Colonic mucosa (tissue), 4 donors: ENCODE measurements around the gene PARVA. TPM values are rescaled to one million over a fixed set of nuclear protein-coding genes. Genes with fewer than 3 reads are reported as not detected.

ENCODE experiments used
- DNase-seq: peaks from one replicate; pipeline ENCODE4 v3.0.0-alpha.2; 2020
- H3K27ac ChIP-seq: fragments of 200-600 bp; one replicate; pipeline ENCODE4 v1.8.0; 2021
- H3K27me3 ChIP-seq: fragments of 200-600 bp; one replicate; pipeline ENCODE4 v1.8.0; 2021
- H3K36me3 ChIP-seq: fragments of 200-600 bp; one replicate; pipeline ENCODE4 v1.8.0; 2021
- H3K4me1 ChIP-seq: fragments of 200-600 bp; one replicate; pipeline ENCODE4 v1.8.0; 2021; ENCODE audit warnings: mild to moderate bottlenecking
- H3K4me3 ChIP-seq: fragments of 200-600 bp; one replicate; pipeline ENCODE4 v1.8.0; 2021
- H3K9ac ChIP-seq, 2 donors: one replicate each; pipeline ENCODE4 v1.7.0; 2013; ENCODE audit warnings: control low read depth in 2 of 2, low read depth in 2 of 2, low read length in 2 of 2
- H3K9me3 ChIP-seq: fragments of 200-600 bp; one replicate; pipeline ENCODE4 v1.8.0; 2021
- intact Hi-C: fragments of 100-400 bp; cut with DNase I; formaldehyde crosslinking; loops from one replicate; pipeline ENCODE4 v1.14.1; 2022
- total RNA-seq, 2 donors: library from RNA; stranded (reverse); fragmentation: NEBNext Ultra II Directional in 1 of 2; extraction: Animal tissue kit (Norgen Biotek cat#: 25700) in 1 of 2; gene quantifications; one replicate each; pipeline ENCODE4 v1.2.1, GENCODE V29; 2021
- TF ChIP-seq, protein P1 (sequence below): fragments of 200-600 bp; IDR thresholded peaks from one replicate; pipeline ENCODE4 v1.8.0; 2022; ENCODE audit warnings: antibody characterized with exemption, mild to moderate bottlenecking
- donor health status: healthy.
- donor health status: DM: no; HTN: no; CAD: no.
- donor health status: DM: no; HTN: no; CAD: no.

Gene PARVA
- total RNA-seq, 2 donors from 2014 or later = 61.8 to 78.5 TPM

DNA sequence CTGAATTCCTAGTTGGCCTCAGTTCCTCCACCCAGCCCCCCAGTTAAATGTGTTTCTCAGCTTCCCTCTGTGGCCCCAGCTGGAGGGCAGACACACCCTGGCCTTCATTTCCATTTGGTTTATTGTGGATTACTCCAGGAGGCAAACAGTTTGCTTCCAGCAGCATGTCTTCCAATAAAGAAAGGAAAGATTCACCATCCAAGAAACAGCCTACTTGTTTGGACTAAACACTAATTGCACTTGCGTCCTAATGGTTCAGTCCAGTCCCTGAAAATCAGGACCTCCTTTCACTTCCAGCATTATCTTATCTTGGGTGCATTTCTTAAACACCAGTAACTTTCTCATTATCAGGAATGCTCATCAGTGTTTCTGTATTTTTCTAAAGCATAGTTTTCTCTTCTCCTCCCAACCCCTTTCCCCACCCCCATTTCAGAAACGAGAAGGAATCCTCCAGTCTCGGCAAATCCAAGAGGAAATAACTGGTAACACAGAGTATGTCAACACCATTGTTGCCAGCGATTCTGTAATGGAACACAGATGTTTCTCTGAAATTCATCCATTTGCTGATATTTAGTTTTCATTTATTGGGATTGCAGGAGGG lies 130.9 kb downstream of the PARVA start:
- Histone ChIP-seq H3K27me3 (no peaks in the 10 kb centered on the region), H3K27ac (peak overlapping the region; percentile 12), H3K9ac (no peak overlapping the region), H3K9me3 (no peaks in the 10 kb centered on the region), H3K36me3 (no peaks in the 10 kb centered on the region), H3K4me1 (no peaks in the 10 kb centered on the region), H3K4me3 (no peak overlapping the region)
- TF ChIP-seq, protein P1, sequence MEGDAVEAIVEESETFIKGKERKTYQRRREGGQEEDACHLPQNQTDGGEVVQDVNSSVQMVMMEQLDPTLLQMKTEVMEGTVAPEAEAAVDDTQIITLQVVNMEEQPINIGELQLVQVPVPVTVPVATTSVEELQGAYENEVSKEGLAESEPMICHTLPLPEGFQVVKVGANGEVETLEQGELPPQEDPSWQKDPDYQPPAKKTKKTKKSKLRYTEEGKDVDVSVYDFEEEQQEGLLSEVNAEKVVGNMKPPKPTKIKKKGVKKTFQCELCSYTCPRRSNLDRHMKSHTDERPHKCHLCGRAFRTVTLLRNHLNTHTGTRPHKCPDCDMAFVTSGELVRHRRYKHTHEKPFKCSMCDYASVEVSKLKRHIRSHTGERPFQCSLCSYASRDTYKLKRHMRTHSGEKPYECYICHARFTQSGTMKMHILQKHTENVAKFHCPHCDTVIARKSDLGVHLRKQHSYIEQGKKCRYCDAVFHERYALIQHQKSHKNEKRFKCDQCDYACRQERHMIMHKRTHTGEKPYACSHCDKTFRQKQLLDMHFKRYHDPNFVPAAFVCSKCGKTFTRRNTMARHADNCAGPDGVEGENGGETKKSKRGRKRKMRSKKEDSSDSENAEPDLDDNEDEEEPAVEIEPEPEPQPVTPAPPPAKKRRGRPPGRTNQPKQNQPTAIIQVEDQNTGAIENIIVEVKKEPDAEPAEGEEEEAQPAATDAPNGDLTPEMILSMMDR = no peak
- no peak for DNase-seq
- intact Hi-C loops = no loop called here

DNA sequence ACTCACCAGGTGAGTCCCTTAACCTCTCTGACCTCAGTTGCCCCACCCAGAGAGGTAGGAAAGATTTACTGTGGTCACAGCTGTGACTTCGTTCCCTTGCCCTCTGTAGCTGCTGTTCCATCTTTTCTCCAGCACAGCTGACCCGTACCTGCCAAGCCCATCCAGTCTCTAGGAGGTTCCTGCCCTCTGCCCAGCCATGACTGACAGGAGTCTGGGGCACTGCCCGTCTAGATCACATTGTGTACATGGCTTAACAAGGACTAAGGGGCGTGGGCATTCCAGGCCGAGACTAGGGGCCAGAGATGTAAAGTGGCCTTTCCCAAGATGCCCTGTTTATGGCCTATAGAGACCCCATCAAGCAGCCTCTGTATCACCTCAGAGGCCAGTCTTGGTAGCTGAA lies 132.0 kb downstream of the PARVA start:
- H3K9ac ChIP-seq = no peak overlapping the region
- TF ChIP-seq, protein P1 = no peak
- no peaks in the 10 kb centered on the region for H3K4me1 ChIP-seq

DNA sequence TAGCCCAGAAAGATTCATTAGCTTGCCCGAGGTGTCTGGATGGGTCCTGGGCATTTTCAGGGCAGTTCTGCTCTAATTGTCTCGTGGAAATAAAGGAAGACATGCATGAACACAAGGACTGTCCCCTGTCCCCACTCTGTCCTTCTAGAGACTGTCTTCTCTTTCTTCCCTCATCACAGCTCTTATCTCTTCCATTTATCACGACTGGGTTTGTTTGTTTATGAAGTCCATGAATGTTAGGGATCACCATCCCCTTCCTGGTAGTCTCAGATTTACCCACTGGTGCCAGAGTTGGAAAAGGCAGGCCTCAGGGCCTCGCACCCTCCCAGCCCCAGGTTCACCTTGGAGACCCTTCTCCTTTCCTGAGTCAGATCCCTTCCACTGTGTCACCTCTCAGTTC lies 134.8 kb downstream of the PARVA start:
- intact Hi-C loops = no loop called here
- Histone ChIP-seq H3K36me3 (no peaks in the 10 kb centered on the region), H3K9ac (no peak overlapping the region), H3K27ac (no peak overlapping the region), H3K4me1 (no peaks in the 10 kb centered on the region), H3K9me3 (no peaks in the 10 kb centered on the region), H3K4me3 (no peak overlapping the region), H3K27me3 (no peaks in the 10 kb centered on the region)
- TF ChIP-seq, protein P1 = no peak
- DNase-seq = no peak

More for the DNA sequence above, 132.0 kb downstream of the PARVA start:
- no peak for DNase-seq
- H3K9me3 ChIP-seq = no peaks in the 10 kb centered on the region
- intact Hi-C loops = no loop called here
- H3K27ac ChIP-seq = no peak overlapping the region
- H3K36me3 ChIP-seq = no peaks in the 10 kb centered on the region
- no peaks in the 10 kb centered on the region for H3K27me3 ChIP-seq
- no peak overlapping the region for H3K4me3 ChIP-seq

DNA sequence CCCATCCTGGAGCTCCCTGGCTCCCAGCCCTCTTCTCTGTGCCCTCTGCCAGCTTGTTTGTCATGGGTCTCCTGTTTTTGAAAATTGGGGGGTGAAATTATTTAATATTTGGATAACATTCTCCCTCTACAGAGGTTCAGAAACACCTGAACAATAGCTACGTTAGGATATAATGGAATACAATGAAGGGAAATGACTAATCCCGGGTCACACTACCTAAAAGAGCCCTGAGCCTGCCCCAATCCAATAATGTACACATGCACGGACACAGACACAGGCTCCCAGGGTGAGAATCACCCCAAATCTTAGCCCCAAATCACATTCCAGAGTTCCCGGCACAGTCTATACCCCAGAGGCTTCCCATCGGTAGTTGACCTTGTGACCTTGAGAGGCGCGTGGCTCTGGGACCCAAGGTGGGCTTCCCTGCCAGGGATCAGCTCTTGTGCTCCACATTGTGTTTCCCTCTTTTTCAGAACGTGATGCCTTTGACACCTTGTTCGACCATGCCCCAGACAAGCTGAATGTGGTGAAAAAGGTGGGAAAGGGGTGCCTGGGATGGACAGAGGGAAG lies 135.5 kb downstream of the PARVA start:
- intact Hi-C loops = no loop called here
- no peak for DNase-seq
- no peaks in the 10 kb centered on the region for H3K4me1 ChIP-seq
- no peak overlapping the region for H3K9ac ChIP-seq
- TF ChIP-seq, protein P1 = no peak
- no peaks in the 10 kb centered on the region for H3K27me3 ChIP-seq
- no peaks in the 10 kb centered on the region for H3K36me3 ChIP-seq
- no peaks in the 10 kb centered on the region for H3K9me3 ChIP-seq
- no peak overlapping the region for H3K27ac ChIP-seq
- H3K4me3 ChIP-seq = no peak overlapping the region

DNA sequence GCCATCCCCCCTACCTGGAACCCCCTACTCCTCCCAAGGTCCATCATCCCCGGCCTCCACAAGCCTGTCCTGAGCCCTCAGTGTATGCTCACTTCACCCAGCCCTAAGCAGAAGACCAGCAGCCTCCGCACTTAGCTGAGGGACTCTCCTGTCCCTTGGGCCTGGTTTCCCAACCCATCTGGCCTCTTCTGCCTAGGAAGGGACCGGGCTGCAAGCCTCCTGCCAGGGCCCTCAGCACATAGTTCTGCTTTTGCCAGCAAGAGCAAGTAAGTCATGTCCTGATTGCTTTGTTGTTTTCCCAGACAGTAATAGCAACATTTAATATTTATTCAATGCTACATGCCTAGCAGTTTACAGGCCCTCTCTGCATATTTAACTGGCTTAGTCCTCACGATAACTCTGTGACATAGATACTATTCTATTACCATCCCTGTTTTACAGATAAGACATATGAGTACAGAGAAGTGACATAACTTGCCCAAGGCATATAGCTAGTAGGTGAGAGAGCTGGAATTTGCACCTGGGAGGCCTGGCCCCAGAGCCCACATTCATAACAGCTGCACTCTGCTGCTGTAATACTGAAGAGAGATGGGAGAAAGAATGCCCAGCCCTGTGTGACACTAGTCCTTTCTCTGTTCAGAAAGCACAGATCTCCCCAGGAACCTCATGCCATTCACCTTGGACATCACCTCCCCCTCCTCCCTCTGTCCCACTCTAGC lies 139.2 kb downstream of the PARVA start:
- Histone ChIP-seq H3K4me1 (no peaks in the 10 kb centered on the region), H3K9me3 (no peaks in the 10 kb centered on the region), H3K36me3 (no peaks in the 10 kb centered on the region), H3K27me3 (no peaks in the 10 kb centered on the region), H3K4me3 (no peak overlapping the region), H3K9ac (no peak overlapping the region), H3K27ac (no peak overlapping the region)
- DNase-seq = no peak
- intact Hi-C loops = no loop called here
- TF ChIP-seq, protein P1 = no peak
